GM21423 (cell line): ENCODE results near the gene PPP2R2C.

Source experiments
- ATAC-seq: cut with Tn5 transposase; IDR thresholded peaks from one replicate; pipeline ENCODE4 v1.9.1; 2021; ENCODE audit warnings: mild to moderate bottlenecking, moderate library complexity; ENCODE audit not compliant: unreplicated experiment

The PPP2R2C gene

GRCh38 chr4:6368096-6368495 lies 104.3 kb downstream of the PPP2R2C start:
- ATAC-seq, result no peak

- no peak for ATAC-seq
These were observed 105.0 kb downstream of the PPP2R2C start for GRCh38 chr4:6367371-6367851.

- ATAC-seq, result no peak
These were observed 105.8 kb downstream of the PPP2R2C start for GRCh38 chr4:6366581-6366980.

DNA sequence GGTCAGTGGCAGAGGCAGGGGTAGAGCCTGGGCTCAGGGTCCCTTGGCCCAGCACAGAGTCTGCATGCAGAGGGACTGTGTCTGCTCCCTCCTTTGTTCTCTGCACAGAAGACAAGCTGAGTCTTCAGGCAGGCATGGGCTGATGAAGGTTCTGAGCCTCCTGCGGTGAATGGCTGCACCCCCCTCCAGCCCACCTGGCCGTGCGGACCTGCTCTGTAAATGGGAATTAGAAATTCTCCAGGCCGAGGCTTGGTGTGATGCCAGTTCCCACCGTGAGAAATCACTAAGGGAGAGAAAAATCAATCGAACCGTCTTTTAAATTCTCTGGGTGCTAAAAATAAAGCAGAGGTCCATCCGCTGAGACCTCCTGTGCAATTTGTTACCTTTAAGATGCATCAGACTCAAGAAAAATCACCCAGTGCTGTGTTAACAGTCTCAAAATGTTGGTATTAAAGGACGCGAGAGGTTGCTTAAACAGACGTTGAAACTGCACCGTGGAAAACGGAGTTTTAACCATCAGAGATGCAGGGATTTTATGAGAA lies 106.8 kb downstream of the PPP2R2C start:
- no peak for ATAC-seq

DNA sequence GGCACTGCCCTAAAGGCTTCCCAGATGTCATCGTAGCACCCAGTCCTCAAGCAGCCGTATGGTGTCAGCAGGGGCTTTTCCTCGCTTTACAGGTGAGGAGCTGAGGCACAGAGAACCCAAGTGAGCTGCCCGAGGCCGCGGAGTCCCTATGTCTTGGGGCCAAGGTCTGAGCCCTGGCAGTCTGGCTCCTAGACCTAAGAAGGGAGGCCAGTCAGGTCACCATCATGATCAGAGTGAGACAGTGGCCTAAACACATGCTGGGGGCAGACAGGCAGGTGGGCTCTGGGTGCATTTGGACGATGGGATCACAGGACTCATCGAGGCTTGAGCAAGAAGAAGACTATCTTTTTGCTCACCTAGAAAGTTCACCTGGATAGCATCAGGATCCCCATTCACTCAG lies 107.8 kb downstream of the PPP2R2C start:
- no peak for ATAC-seq

DNA sequence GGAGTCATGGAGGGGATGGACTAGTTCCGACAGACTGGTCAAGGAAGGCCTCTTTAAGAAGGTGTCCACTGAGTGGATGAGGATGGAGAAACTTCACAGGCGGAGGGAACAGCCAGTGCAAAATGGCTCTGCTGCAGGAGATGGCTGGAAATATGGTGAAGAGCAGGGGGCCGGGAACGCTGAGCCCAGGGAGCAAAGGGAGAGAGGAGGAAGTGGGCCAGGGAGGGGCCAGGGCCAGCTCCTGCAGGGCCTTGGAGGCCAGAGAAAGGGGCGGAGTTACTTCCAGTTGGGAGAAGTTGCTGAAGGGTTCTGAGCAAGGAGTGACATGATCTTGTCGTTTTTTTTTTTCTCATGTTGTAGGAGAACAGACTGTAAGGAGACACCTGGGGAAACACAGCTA lies 108.3 kb downstream of the PPP2R2C start:
- no peak for ATAC-seq

DNA sequence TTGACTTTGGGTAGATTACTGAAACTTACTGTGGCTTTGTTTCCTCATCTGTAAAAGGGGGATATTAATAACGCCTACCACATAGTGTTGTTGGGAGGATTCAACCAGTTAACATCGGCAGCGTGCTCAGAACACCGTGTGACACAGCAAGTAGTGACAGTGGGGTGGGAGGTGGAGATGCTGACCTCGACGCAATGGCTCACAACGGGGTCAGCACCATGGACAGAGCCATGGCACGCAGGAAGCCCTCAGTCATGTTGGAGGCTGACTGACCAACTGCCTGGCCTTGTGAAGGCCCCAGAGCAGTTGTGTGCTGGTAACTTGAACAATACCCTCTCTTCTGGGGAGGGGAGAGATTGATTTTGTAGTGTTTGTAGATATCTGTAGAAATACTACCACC lies 109.5 kb downstream of the PPP2R2C start:
- no peak for ATAC-seq

- no peak for ATAC-seq
These were observed 110.0 kb downstream of the PPP2R2C start for GRCh38 chr4:6362243-6362885.

DNA sequence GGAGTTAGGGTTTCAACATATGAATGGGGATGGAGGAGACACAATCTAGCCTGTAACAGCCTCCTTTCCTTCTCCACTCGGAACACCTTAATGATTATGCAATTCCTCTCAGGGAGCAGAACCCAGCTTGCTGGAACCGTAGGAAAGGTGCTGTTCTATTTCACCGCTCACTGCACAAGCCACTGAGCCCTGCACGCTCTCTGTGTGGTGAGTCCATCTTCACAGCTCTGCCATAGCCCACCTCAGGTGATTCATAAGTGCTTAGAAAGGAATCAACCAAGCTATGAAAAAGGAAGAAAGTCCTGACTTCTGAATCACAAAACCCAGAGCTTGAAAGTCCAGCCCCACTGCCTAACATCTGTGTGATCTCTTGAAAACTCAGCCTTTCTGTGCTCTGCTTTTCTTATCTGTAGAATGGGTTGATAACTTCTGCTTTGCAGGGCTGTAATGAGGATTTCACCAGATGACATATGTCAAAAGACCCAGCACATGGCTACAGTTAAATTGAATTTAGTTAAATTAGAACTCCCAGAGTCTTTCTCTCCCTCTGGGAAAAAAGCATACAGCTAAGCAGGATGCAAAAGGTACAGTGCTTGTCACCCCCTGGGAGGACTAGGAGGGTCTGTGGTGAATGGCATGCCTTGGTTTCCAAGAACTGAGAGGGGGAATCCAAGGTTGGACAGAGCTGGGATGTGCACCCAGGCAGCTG lies 111.2 kb downstream of the PPP2R2C start:
- no peak for ATAC-seq

GRCh38 chr4:6360385-6360784 lies 112.0 kb downstream of the PPP2R2C start:
- ATAC-seq, result no peak

GRCh38 chr4:6359536-6360308 lies 112.7 kb downstream of the PPP2R2C start:
- ATAC-seq, result no peak

DNA sequence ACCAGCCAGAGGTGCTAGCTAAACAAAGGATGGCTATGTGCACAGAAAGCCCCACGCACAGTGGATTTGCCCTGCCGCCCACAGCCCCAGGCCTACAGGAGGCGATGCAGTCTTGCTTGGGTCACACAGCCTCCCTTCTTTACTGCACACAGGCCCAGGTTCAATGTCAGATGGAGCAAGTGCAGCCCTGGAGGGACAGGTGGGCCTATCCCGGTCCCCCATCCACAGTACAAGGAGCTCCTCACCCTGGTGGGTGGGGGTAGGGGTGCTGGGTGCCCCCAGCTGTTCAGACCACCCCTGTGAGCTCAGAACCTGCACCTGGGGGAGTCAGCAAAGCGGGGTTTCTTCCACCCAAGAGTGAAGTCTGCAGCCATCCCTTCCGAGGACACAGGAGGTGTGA lies 114.9 kb downstream of the PPP2R2C start:
- no peak for ATAC-seq

GRCh38 chr4:6356076-6356560 lies 116.3 kb downstream of the PPP2R2C start:
- no peak for ATAC-seq

GRCh38 chr4:6355052-6355451 lies 117.4 kb downstream of the PPP2R2C start:
- no peak for ATAC-seq

DNA sequence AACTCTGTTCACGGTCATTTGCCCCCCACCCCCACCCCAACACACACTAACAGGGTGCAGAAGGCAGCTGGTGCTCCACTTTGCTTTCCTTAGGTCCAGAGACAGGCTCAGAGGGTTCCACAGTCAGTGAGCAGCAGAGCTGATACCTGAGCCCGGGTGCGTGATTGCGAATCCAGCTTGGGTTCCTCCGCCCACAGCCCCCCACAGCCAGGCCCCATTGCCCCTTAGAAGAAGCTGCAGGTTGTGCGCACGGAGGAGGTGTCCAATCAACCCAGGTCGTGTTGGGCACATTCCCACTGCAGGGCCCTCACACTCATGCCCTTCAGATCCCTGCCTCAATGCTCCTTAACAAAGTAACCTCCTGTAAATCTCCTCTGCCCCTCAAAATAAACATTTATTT lies 117.8 kb downstream of the PPP2R2C start:
- no peak for ATAC-seq

DNA sequence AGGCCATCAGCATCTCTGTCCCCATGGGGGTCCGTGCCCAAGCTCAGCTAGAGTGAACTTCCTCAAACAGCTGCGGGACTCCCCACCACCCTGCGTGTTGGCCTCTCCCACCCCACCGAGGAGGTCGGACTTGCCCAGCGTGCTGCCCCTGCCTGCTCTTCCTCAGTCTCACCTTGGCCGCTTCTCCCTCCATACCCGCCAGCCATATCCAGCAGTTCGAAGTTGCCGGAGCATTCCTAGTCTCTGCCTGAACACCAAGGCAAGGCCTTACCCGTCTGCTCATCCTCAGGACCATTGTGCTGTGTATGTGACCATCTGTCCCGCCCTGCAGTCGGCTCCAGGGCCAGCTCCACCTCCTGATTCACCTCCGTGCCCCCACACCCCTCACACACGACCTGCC lies 118.3 kb downstream of the PPP2R2C start:
- ATAC-seq, result no peak

GRCh38 chr4:6352031-6352692 lies 120.3 kb downstream of the PPP2R2C start:
- ATAC-seq, result no peak

DNA sequence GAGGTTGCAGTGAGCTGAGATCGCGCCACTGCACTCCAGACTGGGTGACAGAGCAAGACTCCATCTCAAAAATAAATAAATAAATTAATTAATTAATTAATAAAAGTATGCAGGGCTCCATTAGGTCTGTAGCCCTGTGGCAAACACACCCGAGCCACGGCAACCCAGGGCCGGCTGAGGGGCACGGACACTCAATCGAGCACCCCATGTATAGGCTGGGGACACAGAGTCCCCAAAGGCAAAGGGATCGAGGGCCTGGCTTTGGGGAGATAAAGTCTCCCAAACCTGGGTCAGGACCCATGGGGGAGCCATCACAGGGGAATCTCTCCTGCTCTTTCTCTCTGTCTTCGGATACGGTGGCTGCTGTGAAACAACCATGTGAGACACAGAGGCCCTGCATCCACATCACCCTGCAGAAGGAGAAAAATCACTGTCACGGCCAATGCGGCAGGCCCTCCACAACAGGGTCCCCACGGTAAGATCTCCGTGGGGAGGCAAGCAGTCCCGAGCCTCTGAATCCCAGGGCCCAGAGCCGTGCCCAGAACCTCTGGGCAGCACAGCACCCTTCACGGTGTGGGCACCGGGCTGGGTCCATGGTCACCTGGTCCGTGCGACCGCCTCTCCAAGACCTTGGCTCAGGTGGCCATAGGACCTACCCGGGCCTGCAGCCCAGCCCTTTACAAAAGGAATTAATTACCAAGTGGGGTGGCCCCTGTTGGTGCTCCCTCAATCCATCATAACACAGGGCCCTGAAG lies 121.0 kb downstream of the PPP2R2C start:
- ATAC-seq, result no peak

DNA sequence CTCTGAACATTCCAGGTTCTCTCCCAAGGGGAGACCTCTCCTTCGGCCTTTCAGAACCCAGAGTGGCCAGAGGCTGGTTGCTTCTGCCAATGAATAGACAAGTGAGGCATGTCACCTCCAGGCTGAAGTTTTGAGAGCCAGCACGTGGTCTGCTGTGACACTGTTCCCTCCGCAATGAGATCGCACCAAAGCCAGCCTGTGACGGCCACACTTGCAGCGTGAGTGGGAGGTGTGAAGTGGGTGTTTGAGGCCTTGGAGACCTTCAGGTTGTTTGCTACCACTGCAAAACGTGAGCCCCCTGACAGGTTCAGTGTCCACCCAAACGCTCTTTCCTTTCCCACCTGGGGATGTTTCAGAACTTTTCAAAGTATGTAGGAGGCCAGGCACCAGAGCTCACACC lies 121.8 kb downstream of the PPP2R2C start:
- ATAC-seq, result no peak
